H1 (cell line): ENCODE data around the gene ERLEC1.

Source experiments
- CEBPB ChIP-seq: IDR thresholded peaks from 2 replicates; pipeline ENCODE4 v1.6.1; 2012; ENCODE audit warnings: low read depth, low read length
- POLR2A ChIP-seq, 2 experiments: IDR thresholded peaks; 1 replicate in 1 of 2; 2 replicates in 1 of 2; pipeline ENCODE4 v1.6.1; 2011; ENCODE audit warnings: low read depth in 2 of 2, low read length in 2 of 2, mild to moderate bottlenecking in 2 of 2; ENCODE audit errors: control extremely low read depth in 1 of 2
- POLR2AphosphoS5 ChIP-seq: IDR thresholded peaks from 2 replicates; pipeline ENCODE4 v1.6.1; 2011; ENCODE audit warnings: low read depth, low read length
- RAD21 ChIP-seq, 2 experiments: IDR thresholded peaks in 1 of 2; conservative IDR thresholded peaks in 1 of 2; 2 replicates each; pipeline ENCODE4 v1.6.1; 2011; ENCODE audit warnings: low read depth in 2 of 2, low read length in 2 of 2, improper control_type of control experiment in 1 of 2, inconsistent platforms in 1 of 2, mild to moderate bottlenecking in 1 of 2, moderate library complexity in 1 of 2
- TCF12 ChIP-seq: IDR thresholded peaks from 2 replicates; pipeline ENCODE4 v1.6.1; 2011; ENCODE audit warnings: low read depth, mild to moderate bottlenecking, low read length

DNA sequence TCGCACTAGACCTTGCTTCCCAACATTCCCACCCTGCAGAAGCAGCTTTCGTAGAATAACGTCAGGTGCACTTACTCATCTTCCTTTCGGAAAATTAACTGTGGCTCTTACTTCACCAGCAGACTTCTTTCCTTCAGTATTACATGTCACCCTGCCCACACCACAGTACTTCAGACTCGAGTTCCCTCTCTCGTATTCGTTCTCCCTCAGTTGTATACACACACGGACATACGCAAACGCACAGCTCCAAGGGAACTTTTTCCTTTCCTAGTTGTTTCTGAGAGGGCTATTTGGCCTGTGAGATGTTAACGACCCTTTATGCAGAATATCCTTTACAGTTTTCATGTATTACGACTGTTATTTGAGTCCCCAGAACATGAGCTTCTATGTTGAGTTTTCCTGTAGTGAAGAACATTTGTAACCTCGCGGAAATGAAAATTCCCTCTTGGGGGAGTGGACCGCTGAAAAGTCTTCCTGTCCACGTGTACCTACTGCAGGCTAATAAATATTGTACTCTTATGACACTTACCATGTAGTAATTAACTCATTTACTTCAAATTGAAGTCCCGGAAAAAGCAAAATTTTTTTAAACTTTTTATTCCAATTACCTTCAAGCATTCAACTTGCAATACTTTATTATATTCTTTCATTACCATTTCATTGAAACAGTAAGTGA, 908 bp downstream of the ERLEC1 start:
- TF ChIP-seq CEBPB (no peak), RAD21 (IDR thresholded peaks at IDR 0.05 in 1 of 2, conservative IDR thresholded peaks at IDR 0.05 in 1 of 2; ENCODE audit: low read depth in 2 of 2, low read length in 2 of 2) (no peak), TCF12 (no peak), POLR2AphosphoS5 (no peak), POLR2A (IDR thresholded peaks at IDR 0.05; ENCODE audit: control extremely low read depth in 1 of 2, low read depth in 2 of 2, low read length in 2 of 2) (no peak)
